A549 treated with ZK216348 at 1 μM for 4 hours (cell line): ENCODE measurements around the gene TMEM247. TPM values are rescaled to one million over a fixed set of nuclear protein-coding genes. Genes with fewer than 3 reads are reported as not detected.

Experiments used
- total RNA-seq: library from RNA; stranded (reverse); fragments of 200-300 nt; extraction: Qiagen RNA extraction; gene quantifications from 5 replicates; pipeline ENCODE4 v1.2.3, GENCODE V29; 2022; ENCODE audit warnings: low read depth

The TMEM247 gene
- not detected in 5 replicates for total RNA-seq

DNA sequence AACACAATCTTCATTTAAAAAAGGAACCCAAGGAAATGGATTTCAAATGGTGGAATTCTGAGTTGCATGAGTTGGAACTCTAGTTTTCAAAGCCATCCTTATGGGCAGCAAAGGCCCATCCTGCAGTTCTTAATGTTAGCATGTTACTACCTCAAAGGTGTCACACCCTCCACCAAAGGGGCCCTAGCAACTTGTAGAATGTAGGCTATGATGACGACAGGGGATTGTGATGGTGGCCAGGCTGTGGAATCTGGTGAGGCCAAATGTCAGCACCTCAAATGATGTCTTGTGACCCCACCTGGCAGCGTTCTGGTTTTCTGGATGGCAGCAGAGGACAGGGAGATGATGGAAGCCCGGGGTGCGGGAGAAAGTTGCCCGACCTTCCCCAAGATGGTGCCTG, at the start of gene TMEM247:
TSS of gene TMEM247 (plus strand) at position 301 of the 400 bp plus-strand sequence.

Other genes starting within 250 kb of the TMEM247 start
- 87.7 to 124 TPM (median 120 TPM) in 5 replicates for gene EPAS1, start 182.2 kb upstream of the TMEM247 start, total RNA-seq
- gene RHOQ, start 62.9 kb downstream of the TMEM247 start, total RNA-seq, result 30.9 to 103 TPM (median 50.2 TPM) in 5 replicates
- 13.7 to 15.7 TPM (median 15.3 TPM) in 5 replicates for gene ATP6V1E2, start 63.0 kb downstream of the TMEM247 start, total RNA-seq
- gene PIGF, start 137.5 kb downstream of the TMEM247 start, total RNA-seq, result 28.3 to 40.4 TPM (median 32.8 TPM) in 5 replicates
- gene CRIPT, start 137.7 kb downstream of the TMEM247 start, total RNA-seq, result 11.3 to 22.9 TPM (median 17.5 TPM) in 5 replicates
- 16.0 to 31.2 TPM (median 27.5 TPM) in 5 replicates for gene SOCS5, start 219.7 kb downstream of the TMEM247 start, total RNA-seq